Measurements from ENCODE around the gene ZBTB26.
A peak's percentile ranks its signal among the peaks of the same experiment; 100 is the strongest.
"Not testable (repeated sequence)": the region's sequence is repeated elsewhere in the genome, so short reads cannot be mapped to it uniquely, and the experiment has no call there.

The ZBTB26 gene

DNA sequence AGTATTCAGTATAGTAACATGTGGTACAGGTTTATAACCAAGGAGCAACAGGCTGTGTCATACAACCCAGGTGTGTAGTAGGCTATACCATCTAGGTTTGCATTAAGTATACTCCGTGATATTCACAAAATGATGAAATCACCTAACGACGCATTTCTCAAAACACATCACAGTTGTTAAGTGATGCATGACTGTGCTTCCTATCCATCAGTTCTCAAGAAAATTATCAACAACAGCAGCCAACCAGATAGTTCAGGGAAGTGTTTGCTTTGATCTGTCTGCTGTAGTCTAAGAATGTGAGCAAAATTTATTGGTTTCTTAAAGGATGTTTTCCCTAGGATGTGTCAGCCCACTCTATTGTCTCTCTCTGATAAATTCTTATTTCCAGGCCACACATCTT, 7.4 kb downstream of the ZBTB26 start:
- no peak for DNase-seq (ENCODE audit: low read depth)

DNA sequence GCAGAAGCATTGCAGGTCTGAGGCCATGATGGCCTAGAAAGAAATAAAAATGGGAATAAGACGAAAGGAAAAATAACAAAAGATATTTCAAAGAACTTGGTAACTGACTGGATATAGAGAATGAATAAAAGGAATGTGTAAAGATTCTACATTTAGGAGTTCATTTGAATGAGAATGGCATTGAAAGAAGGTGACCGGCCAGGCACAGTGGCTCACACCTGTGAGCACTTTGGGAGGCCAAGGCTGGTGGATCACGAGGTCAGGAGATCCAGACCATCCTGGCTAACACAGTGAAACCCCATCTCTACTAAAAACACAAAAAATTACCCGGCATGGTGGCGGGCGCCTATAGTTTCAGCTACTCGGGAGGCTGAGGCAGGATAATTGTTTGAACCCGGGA, 8.6 kb downstream of the ZBTB26 start:
- no peak for DNase-seq (ENCODE audit: low read depth)

DNA sequence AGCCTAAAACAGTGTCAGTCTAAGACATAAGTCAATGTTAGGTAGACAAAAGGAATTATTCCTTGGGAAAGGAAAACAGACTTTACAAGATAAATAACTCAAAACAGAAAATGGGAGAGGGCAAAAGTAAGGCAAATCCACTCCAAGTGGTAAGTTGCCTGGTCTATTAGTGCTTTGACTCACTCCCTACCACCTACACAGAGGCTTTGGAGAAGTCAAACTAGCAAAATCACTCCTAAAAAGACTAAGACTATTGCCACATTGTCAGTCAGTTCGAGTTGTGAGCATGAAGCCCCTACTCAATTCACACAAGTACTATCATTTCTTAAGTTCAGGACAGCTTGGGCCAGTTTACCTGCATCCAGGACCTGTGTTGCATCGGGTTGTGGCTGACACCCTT, 13.0 kb downstream of the ZBTB26 start:
- no peak for DNase-seq (ENCODE audit: low read depth)

DNA sequence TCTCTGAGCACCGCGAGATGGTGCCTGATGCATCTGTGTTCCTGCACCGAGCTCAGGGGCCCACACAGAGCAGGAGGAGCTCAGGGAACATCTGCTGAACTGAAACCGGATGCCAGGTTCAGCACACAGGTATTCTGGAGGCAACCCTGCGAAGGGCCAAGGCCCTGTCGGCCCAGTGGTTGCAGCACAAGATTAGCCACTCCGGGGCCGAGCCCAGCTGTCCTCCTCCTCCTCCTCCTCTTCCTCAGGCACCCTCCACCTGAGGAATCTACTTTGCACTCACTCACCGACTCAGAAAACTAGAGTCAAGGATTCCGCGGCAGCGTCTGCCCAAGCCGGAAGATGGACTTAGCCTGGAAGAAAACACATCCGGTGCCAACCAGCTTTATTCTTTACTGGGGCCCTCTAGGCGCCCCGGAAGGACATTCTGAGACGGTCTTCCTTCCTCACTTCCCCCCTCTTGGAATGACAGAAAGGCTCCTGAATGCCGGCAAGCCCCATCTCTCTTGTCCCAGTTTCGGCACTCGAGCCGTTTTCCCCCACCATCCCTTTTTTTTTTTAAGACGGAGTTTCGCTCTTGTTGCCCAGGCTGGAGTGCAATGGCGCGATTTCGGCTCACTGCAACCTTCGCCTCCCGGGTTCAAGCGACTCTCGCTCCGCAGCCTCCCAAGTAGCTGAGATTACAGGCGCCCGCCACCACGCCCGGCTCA, 18.2 kb downstream of the ZBTB26 start, which contains the start of gene ZBTB6:
Gene ZBTB6, minus strand, starts transcription at position 360 of the 710 bp plus-strand sequence. CDS start 1,251 bp downstream, outside the sequence.
- peak; percentile 66 for DNase-seq (ENCODE audit: low read depth)

DNA sequence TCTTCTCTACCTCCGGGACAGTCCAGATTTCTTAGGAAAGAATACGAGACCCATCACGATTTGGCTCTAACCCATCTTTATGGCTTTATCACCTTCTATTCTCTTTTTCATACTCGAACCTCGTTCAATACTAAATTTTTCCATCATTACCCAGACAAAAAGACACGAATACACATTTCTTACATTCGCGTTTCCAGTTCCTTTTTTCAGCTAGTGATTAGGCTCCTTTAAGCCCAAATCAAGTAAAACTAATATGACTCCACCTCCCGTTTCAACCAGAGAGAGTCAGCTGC, 18.7 kb downstream of the ZBTB26 start:
- DNase-seq (ENCODE audit: low read depth) = no peak

DNA sequence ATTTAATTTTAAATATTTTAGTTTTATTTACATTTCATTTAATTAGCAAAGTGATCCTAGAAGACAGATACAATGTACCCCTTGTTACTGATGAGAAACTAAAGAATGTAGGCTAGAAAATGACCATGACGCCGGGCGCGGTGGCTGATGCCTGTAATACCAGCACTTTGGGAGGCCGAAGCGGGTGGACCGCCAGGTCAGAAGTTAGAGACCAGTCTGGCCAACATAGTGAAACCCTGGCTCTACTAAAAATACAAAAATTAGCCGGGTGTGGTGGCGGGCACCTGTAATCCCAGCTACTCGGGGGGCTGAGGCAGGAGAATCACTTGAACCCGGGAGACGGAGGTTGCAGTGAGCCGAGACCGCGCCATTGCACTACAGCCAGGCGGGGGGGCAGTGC, 25.2 kb downstream of the ZBTB26 start:
- DNase-seq (ENCODE audit: low read depth) = not testable (repeated sequence)

DNA sequence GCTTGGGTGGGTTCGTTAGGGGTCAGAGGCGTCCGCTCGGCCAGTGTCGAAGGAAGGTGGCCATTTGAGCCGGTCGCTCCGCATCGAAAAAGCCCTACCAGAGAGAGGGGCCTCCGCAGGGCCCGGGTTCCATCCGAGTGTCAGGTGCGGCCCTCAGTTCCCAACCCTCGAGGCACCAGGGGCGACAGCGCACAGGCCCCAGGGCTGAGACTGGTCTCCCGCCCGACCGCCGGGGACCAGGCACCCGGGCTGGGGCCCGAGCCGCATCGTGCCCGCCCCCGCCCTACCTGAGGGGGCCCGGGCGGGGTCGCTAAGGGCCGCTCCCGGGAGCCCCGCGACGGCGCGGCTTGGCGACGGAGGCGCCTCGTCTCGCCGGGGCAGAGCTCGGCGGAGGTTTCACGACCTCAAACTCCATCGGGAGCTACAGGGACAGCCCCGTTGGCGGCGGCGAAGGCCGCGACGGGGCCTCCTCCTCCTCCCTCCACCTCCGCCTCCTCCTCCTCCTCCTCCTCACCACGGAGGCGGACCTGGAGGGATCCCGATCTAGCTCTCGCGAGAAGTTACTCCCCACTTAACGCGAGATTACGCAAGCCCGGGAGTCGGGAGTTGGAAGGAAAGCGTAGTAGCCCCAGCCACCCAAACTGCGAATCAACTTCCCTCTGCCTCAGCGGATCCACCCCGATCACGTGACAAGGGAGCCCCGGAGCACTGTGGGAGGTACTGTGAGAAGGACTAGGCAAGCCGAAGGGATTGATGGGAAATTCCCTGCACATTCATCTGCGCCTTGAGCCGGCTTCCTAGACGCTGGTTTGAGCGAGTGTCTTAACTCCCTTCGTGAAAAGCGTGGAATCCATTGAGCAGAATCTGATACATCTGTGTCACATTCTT, 26.2 kb downstream of the ZBTB26 start, which contains the start of gene RC3H2:
Gene RC3H2, minus strand, starts transcription at position 537 of the 888 bp plus-strand sequence. CDS start 7,850 bp downstream, outside the sequence.
- peak; percentile 100 for DNase-seq (ENCODE audit: low read depth)

DNA sequence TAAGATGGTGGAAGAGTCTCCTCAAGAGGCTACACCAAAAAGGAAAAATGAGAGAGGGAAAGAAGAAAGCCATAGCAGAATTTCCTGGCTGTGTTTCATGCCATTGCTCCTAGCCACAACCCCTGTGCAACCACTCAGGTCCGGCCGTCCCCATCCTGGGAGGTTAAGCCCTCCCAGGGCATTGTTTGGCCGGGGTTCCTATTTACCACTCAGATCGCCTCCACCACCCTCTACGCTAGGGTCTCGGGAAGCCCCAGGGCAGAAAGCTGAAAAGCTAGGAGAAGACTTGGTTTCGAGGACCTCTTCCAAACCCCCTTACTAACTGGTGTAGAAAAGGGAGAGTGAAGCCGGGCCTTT, 26.9 kb downstream of the ZBTB26 start:
- no peak for DNase-seq (ENCODE audit: low read depth)

DNA sequence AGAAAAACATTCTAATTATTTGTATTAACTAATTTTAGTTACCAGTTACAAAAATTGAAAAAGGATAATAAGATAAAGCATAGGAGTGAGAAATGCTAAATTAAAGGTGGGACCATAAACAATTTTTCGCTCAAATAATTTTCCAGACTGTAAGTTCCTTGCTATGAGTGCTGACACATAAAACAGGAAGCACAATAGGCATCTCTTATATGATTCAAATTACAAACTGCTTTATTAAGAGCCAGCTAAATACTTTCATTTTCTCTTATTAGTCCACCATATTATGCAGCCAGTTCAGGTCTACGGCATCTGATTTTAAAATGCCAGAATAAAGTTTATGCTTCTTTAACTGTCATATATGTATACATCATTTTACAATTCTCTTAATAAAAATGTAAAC, 30.5 kb downstream of the ZBTB26 start:
- no peak for DNase-seq (ENCODE audit: low read depth)

DNA sequence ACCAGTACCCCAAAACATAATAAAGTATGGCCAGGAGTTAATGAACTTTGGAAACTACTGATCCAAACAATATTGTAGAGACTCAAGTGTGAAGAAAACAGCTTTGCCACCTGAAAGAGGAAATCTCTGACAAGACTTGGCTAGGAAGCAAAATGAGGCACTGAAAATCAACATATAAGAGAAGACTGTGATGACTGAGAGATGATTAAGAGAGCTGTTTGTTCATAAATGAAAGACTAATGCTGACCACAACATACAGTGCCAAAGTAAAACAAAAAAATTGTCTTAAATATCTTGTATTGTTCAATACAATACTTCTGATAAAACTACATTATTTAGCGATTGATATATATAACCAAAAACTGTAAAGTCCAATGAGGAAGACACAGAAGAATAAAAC, 33.3 kb downstream of the ZBTB26 start:
- DNase-seq (ENCODE audit: low read depth) = no peak

DNA sequence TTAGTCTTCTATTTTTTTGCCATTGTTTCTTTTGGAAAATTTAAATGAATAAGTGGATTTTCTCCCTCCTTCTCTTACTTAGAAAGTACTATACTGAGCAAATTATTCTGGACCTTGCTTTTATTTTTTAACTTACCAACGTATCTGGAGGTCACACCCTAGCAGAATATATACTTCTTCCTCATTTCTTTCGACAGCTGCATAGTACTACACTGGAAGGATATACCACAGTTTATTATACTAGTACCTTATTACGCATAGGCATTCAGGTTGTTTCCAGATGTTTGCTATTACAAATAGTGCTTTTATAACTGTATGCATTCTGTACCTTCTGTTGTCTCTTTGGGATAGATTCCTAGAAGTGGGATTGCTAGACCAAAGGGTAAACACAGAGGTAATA, 42.8 kb downstream of the ZBTB26 start:
- DNase-seq (ENCODE audit: low read depth) = no peak

DNA sequence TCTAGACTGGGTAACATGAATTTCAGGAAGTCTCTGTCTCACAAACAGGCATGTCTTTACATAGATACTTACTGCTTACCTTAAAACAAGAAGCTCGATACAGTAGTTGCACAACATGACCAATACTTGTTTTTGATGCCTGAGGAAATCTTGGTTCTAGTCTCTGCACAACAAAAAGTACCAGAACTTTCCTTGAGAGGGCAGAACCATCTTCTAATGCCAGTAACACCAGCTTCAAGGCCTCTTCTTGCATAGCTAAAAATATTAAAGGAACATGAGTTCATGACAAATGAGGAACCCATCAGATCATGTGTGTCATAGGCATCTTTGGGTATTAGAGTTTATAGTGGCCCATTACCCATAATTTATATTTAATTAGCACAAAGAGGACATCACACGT, 48.2 kb downstream of the ZBTB26 start:
- DNase-seq (ENCODE audit: low read depth) = no peak

DNA sequence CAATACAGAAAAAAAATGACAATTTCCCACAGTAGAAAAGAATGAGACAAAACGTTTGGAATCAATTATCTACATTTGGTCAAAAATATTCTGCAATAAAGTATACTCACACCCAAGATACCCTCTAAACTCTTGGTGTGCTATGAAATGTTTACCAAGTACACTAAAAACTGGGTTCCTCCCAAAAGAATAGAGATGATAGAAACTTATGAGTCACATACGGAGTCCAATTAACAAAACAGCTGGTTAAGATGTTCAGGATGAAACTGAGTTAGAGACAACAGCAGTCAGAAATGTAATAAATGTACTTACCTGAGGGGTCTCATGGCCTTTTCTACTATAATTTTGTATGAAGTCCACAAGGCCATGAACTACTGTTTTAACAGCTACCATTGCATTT, 51.9 kb downstream of the ZBTB26 start:
- DNase-seq (ENCODE audit: low read depth) = no peak

DNA sequence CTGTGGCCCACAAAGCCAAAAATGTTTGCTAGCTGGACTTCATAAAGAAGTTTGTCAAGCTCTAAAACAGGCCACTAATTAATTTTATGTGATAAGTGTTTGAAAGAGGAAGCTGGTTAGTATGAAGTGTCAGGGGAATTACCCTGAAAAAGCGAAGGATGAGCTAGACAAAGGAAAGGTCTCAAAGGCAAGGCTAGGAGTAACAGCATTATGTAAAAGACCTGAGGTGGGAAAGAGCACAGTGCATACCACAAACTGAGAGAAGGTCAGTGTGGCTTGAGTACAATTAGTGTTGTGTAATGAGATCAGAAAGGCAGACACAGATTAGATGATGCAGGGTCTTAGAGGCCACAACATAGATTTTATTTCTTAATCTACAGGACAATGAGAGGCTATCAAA, 55.8 kb downstream of the ZBTB26 start:
- no peak for DNase-seq (ENCODE audit: low read depth)

DNA sequence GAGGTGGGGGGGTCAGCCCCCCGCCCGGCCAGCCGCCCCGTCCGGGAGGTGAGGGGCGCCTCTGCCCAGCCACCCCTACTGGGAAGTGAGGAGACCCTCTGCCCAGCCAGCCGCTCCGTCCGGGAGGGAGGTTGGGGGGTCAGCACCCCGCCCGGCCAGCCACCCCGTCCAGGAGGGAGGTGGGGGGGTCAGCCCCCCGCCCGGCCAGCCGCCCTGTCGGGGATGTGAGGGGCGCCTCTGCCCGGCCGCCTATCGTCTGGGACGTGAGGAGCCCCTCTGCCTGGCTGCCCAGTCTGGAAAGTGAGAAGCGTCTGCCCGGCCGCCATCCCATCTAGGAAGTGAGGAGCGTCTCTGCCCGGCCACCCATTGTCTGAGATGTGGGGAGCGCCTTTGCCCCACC, 64.0 kb downstream of the ZBTB26 start:
- DNase-seq (ENCODE audit: low read depth) = not testable (repeated sequence)

DNA sequence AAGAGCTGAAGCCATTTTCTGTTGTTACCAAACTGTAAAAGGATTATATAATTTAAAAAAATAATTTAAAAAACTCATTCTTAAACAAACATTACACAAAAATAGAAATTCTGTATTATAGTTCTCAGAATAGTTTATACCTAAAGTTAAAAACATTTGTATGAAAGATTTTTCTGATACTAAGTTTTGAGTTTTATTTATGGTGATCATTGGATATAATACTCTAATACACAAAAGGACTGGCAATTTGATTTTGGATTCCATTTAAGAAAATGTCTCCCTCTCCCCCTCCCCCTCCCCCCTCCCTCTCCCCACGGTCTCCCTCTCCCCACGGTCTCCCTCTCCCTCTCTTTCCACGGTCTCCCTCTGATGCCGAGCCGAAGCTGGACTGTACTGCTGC, 65.2 kb downstream of the ZBTB26 start:
- no peak for DNase-seq (ENCODE audit: low read depth)
